Panc1 (cell line): ENCODE measurements around the gene NCAPG2. TPM values are rescaled to one million over a fixed set of nuclear protein-coding genes. Genes with fewer than 3 reads are reported as not detected.
A peak's percentile ranks its signal among the peaks of the same experiment; 100 is the strongest.

Experiments
- ATAC-seq: fragments of 200-7000 bp; cut with Tn5 transposase; 2 replicates; pipeline ENCODE4 v1.9.1; 2020; ENCODE audit warnings: mild to moderate bottlenecking, moderate library complexity
- BruUV-seq: library from RNA; stranded (reverse); fragments of 400-500 nt; replicated peaks from 2 replicates; lab custom pipeline; 2021; lab: Mats Ljungman, UMichigan
- CTCF ChIA-PET: fragments of 300-600 bp; sonication (Branson Sonifier 250); formaldehyde crosslinking; loops from one replicate; lab custom pipeline; 2022; ENCODE audit warnings: antibody characterized with exemption; lab: Charles Lee
- POLR2A ChIA-PET: fragments of 300-600 bp; sonication (Branson Sonifier 250); formaldehyde crosslinking; loops from one replicate; lab custom pipeline; 2022; ENCODE audit warnings: antibody characterized with exemption; lab: Charles Lee
- DNase-seq: peaks from one replicate; pipeline ENCODE4 v3.0.0-alpha.2; 2010; ENCODE audit warnings: low read depth, low spot score
- H3K27ac ChIP-seq: 2 replicates; pipeline ENCODE4 v1.5.1; 2011; ENCODE audit warnings: mild to moderate bottlenecking, low read length, inconsistent platforms
- H3K27me3 ChIP-seq: fragments of 200-500 bp; sonication (Bioruptor generic); 2 replicates; pipeline ENCODE4 v1.6.0; 2014; ENCODE audit warnings: low read length, inconsistent platforms; ENCODE audit not compliant: control insufficient read depth, insufficient read depth
- H3K36me3 ChIP-seq: fragments of 200-500 bp; sonication (Bioruptor generic); 2 replicates; pipeline ENCODE4 v1.5.1; 2014; ENCODE audit warnings: inconsistent platforms, mild to moderate bottlenecking, low read length, moderate library complexity; ENCODE audit not compliant: control insufficient read depth, insufficient read depth
- H3K4me1 ChIP-seq: 2 replicates; pipeline ENCODE4 v1.5.1; 2011; ENCODE audit warnings: inconsistent platforms, mild to moderate bottlenecking, low read length, moderate library complexity; ENCODE audit not compliant: control insufficient read depth, insufficient read depth
- H3K4me3 ChIP-seq, 2 experiments: 2 replicates each; pipeline ENCODE4 v1.5.1; 2011 to 2012; ENCODE audit warnings: low read depth in 2 of 2, low read length in 2 of 2, mild to moderate bottlenecking in 2 of 2, inconsistent platforms in 1 of 2, moderate library complexity in 1 of 2
- H3K9me3 ChIP-seq: fragments of 200-500 bp; sonication (Bioruptor generic); 2 replicates; pipeline ENCODE4 v1.5.1; 2014; ENCODE audit warnings: low read depth, mild to moderate bottlenecking, inconsistent platforms, low read length, moderate library complexity; ENCODE audit not compliant: control insufficient read depth, insufficient read depth
- POLR2AphosphoS5 ChIP-seq: IDR thresholded peaks from 2 replicates; pipeline ENCODE4 v1.6.1; 2012; ENCODE audit warnings: mild to moderate bottlenecking, low read depth, low read length, moderate library complexity
- REST ChIP-seq, 2 experiments: IDR thresholded peaks; 2 replicates each; pipeline ENCODE4 v1.6.1; 2011 to 2012; ENCODE audit warnings: low read depth in 2 of 2, control low read depth in 1 of 2, low read length in 1 of 2, mild to moderate bottlenecking in 1 of 2, moderate library complexity in 1 of 2; ENCODE audit not compliant: insufficient read depth in 1 of 2
- SIN3A ChIP-seq: IDR thresholded peaks from 2 replicates; pipeline ENCODE4 v1.6.1; 2012; ENCODE audit warnings: low read depth, mild to moderate bottlenecking, low read length, moderate library complexity, borderline replicate concordance; ENCODE audit not compliant: insufficient read depth
- TCF7L2 ChIP-seq: IDR thresholded peaks from 2 replicates; pipeline ENCODE4 v1.6.1; 2011; ENCODE audit warnings: mild to moderate bottlenecking, low read depth, low read length, inconsistent platforms
- in situ Hi-C: cut with HindIII; loops from 2 replicates; pipeline ENCODE4 v1.10.0; 2016; ENCODE audit warnings: low sequenced_read_pairs, low pct_unique_long_range_greater_than_20kb
- intact Hi-C: fragments of 100-400 bp; cut with micrococcal nuclease; formaldehyde crosslinking; loops from one replicate; pipeline ENCODE4 v1.10.0; 2022; ENCODE audit not compliant: unreplicated experiment
- total RNA-seq: library from RNA; stranded (reverse); gene quantifications from one replicate; pipeline ENCODE4 v1.2.1, GENCODE V29; 2021; ENCODE audit not compliant: unreplicated experiment
- TF ChIP-seq, protein P1 (sequence below): fragments of 450-650 bp; IDR thresholded peaks from 2 replicates; pipeline ENCODE4 v1.5.1; 2017; ENCODE audit warnings: mild to moderate bottlenecking

NCAPG2 gene
- total RNA-seq, 1 experiment from 2014 or later: 81.4 TPM

DNA sequence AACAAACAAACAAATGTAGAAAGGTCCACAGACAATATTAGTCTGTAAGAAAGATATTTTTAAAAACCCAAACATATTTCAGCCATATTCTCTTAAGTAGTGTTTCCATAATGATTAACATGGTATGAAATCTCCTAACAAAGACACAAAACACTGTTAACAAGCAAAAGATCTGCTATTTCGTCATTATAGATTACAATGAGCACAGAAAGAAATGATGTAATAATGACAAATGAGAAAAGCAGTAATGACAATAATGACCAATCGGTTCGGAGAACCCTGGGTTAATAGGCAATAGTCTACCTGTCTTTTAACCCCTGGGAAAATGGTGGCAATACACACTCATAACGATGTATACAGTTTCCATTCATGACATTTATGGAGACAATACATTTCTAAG, 39.5 kb upstream of the NCAPG2 start:
- CTCF ChIA-PET: no interaction called here
- no peak for TF ChIP-seq POLR2AphosphoS5
- no peak for TF ChIP-seq REST (IDR thresholded peaks at IDR 0.05; ENCODE audit: insufficient read depth in 1 of 2, low read depth in 2 of 2, low read length in 1 of 2)
- no peak for TF ChIP-seq TCF7L2
- TF ChIP-seq SIN3A: no peak
- TF ChIP-seq, protein P1, sequence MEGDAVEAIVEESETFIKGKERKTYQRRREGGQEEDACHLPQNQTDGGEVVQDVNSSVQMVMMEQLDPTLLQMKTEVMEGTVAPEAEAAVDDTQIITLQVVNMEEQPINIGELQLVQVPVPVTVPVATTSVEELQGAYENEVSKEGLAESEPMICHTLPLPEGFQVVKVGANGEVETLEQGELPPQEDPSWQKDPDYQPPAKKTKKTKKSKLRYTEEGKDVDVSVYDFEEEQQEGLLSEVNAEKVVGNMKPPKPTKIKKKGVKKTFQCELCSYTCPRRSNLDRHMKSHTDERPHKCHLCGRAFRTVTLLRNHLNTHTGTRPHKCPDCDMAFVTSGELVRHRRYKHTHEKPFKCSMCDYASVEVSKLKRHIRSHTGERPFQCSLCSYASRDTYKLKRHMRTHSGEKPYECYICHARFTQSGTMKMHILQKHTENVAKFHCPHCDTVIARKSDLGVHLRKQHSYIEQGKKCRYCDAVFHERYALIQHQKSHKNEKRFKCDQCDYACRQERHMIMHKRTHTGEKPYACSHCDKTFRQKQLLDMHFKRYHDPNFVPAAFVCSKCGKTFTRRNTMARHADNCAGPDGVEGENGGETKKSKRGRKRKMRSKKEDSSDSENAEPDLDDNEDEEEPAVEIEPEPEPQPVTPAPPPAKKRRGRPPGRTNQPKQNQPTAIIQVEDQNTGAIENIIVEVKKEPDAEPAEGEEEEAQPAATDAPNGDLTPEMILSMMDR: no peak
- DNase-seq: no peak
- H3K36me3 ChIP-seq: peaks cover 19% of the 10 kb centered on the region; the same call in 1 of the 2 replicates
- no TSS peak for BruUV-seq
- POLR2A ChIA-PET: no interaction called here
- intact Hi-C loops (no loop called here), in situ Hi-C loops (no loop called here)
- no peak overlapping the region for H3K4me3 ChIP-seq
- H3K27ac ChIP-seq: no peak overlapping the region
- ATAC-seq: no peak
- no peaks in the 10 kb centered on the region for H3K9me3 ChIP-seq
- no peaks in the 10 kb centered on the region for H3K4me1 ChIP-seq
- no peaks in the 10 kb centered on the region for H3K27me3 ChIP-seq

- Histone ChIP-seq H3K9me3 (no peaks in the 10 kb centered on the region), H3K4me3 (no peak overlapping the region), H3K36me3 (peaks cover 19% of the 10 kb centered on the region; the same call in 1 of the 2 replicates), H3K27ac (no peak overlapping the region), H3K4me1 (no peaks in the 10 kb centered on the region), H3K27me3 (no peaks in the 10 kb centered on the region)
- TF ChIP-seq POLR2AphosphoS5 (no peak), TCF7L2 (no peak), SIN3A (no peak), REST (IDR thresholded peaks at IDR 0.05; ENCODE audit: insufficient read depth in 1 of 2, low read depth in 2 of 2, low read length in 1 of 2) (no peak)
- TF ChIP-seq, protein P1: no peak
- no TSS peak for BruUV-seq
- ATAC-seq (0 out of 2 replicates have a peak, but pooled peaks have one; percentile 33), DNase-seq (no peak)
- in situ Hi-C loops (no loop called here), intact Hi-C loops (no loop called here)
- ChIA-PET CTCF (no interaction called here), POLR2A (no interaction called here)
Measured at GRCh38 chr7:158743219-158743618, 38.6 kb upstream of the NCAPG2 start.
